Stimulated activated CD8-positive, alpha-beta memory T cell treated with anti-CD3 and anti-CD28 coated beads, Interleukin-12 subunit alpha, Interleukin-12 subunit beta, amount 100 ng/mL, for 24 hours (primary cell): ENCODE data around the gene TTC28.

Experiments
- DNase-seq: peaks from one replicate; pipeline ENCODE4 v3.0.0-alpha.2; 2020; ENCODE audit errors: extremely low read depth

Gene TTC28

DNA sequence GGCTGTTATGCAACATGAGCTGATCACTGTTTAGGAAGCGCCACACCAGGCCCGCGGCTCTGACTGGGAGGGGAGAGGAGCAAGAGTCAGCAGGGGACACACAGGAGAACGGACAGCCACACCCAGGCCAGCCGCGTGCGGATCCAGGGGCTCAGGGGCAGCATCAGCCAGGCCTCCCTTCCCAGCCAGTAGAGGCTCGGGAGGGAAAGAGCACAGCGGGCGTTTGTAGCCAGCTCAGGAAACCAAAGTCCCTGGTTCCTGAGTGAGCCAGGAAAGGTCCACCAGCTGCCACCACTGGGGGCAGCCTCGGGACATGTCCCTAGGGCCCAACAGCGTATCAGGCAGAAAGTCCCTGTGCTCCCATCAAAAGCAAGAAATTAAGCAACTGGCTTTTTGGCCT lies 688.8 kb downstream of the TTC28 start:
- no peak for DNase-seq

GRCh38 chr22:27990451-27990840 lies 689.2 kb downstream of the TTC28 start:
- no peak for DNase-seq

DNA sequence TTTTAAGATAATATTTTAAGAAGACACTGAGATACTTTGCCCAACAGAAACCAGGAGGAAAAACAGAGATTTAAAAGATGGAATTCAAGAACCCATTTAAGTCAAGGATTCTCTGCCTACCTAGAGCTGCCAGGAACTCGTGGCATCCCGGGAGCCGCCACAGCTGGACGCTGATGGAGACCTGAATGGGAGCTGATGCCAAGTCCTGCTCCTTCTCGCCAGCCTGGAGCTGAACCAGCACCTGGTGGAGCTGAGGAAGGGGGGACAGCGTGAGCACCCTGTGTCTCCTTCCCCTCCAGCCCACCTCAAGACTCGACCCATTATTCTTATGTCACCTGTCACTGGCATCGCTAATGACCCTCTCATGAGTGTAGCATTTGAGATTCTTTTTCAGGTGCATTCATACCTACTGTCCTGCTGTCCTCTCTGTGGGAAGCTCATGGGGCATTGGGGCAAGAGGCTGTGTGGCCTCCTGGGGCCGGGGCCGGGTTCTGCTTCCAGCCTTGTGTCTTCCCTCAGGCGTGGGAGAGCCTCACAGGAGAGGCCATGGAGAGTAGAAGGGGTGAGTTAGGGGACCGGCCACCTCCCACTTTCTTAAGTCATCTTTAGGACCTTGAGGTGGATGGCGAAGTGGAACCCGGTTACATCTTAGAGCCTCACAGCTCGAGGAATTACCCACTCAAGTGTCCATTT lies 689.7 kb downstream of the TTC28 start:
- DNase-seq: no peak

DNA sequence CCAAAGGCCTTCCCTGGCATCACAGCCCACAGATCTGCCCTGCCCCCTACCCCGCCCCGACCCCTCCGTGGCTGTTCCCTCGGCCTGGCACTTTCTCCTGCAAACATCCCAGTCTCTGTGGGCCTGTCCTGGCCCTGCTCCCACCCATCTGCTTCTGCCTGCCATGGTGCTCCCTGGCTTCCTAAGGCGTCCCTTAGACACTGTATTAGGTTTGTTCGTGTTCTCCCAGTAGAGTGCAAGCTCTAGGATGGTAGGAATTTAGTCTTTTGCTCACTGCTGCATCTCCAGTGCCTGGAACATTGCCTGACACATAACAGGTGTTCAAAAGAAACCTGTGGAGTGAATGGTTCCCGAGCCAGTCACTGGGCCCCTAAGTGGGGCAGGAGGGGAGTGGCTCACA lies 690.9 kb downstream of the TTC28 start:
- no peak for DNase-seq

DNA sequence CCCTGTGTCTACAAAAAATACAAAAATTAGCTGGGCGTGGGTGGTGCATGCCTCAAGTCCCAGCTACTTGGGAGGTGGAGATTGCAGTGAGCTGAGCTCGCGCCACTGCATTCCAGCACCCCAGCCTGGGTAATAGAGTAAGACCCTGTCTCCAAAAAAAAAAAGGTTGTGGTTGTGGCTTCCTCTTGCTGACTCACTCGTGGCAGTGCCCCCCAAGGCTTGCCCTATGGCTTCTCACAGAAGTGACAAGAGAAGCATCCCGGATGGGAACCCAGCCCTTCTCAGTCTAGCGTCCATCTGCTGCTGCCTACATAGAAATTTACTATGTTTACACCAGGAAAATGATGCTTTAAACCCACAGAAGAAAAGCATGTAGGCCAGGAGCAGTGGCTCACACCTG lies 692.1 kb downstream of the TTC28 start:
- DNase-seq: no peak

DNA sequence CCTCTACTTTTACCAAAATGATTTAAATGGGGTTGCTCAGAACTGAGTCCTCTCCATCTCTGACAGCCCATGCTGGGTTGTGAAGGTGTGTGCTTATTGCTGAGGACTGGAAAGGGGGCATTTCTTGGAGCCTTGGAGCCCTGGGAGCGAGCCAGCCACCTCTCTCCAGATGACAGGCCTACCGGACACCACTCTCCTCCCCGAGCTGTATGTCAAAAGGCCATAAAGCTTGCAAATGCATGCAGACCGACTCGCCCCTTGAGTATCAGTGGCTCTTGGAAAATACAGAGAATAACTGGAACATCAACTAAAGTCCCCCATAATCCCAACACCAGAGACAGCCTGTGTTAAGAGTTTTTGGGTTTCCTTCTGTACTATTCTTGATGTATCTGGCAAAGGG lies 692.7 kb downstream of the TTC28 start:
- no peak for DNase-seq

DNA sequence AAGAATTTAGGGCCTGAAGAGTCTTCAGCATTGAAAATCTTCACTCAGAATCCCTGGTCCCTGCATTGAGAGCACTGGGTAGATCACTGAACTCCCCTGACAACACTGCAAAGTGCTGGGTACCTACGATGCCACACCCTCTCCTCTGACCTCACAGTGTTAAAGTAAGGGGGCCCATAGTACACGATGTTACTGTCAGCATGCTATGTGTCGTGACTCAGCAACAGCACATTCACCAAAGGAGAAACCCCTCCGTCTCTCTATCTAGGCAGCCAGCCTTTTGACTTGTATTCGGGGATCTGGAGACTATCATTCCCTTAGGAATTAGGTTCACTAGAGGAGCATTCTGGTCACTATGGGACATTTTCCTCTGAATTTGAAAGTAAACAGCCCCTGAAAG lies 693.2 kb downstream of the TTC28 start:
- DNase-seq: no peak

- no peak for DNase-seq
These were observed 694.0 kb downstream of the TTC28 start for GRCh38 chr22:27985323-27986275.

GRCh38 chr22:27984723-27985122 lies 694.9 kb downstream of the TTC28 start:
- no peak for DNase-seq

GRCh38 chr22:27984001-27984695 lies 695.5 kb downstream of the TTC28 start:
- no peak for DNase-seq

DNA sequence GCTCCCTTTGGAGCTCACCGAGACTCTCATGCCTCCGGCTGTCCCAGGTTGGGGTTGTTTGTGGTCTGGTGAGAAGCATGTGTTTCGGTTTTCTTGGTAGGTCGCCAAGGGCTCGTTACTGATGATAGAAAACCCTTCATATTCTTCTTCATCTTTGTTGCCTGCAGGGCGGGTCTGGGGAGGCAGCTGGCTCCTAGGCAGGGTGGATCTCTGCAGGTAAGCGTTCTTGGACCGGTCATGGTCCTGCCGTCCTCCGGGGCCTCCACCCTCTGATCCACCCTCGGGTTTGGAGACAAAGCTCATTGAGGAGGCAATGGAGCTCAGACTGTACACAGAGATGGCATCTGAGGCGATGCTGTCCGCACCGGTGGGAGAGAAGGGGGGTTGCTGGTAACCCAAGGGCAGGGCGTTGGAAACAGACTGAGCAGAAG lies 696.3 kb downstream of the TTC28 start:
- DNase-seq: no peak

- DNase-seq: no peak
These were observed 696.9 kb downstream of the TTC28 start for GRCh38 chr22:27982630-27983180.

- no peak for DNase-seq
These were observed 697.5 kb downstream of the TTC28 start for GRCh38 chr22:27982106-27982505.

DNA sequence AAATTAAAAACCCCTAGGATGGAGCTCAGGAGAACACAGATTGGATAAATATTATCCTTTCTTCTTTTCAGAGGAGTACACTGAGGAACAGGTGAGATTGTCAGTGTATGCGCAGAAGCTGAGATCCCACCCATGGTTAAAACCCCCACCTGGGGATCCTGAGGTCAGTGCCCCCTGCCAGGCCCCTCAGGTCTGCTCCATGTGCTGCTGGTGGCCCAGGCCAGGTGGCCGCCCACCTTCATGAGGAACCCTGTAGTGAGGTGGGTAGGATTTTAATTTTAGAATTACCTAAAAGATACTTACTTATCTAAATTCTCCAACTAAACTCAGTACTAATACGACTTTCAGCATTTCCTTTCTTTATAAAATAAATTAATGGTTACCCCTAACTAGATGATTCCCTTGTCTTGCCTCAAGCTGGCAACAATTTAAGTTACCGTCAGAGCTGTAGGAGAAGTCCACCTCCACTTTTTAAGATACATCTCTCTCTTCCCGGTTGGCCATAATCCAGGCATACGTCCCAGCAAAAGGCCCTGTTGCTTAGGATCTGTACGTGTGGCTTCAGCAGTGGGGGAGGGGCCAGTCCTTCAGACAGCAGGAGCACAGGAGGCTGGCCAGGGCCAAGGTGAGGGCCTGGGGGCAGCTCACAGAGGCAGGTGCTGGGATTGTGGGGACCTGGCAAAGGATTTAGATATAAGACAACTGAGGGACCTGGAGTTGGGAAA lies 699.1 kb downstream of the TTC28 start:
- no peak for DNase-seq

DNA sequence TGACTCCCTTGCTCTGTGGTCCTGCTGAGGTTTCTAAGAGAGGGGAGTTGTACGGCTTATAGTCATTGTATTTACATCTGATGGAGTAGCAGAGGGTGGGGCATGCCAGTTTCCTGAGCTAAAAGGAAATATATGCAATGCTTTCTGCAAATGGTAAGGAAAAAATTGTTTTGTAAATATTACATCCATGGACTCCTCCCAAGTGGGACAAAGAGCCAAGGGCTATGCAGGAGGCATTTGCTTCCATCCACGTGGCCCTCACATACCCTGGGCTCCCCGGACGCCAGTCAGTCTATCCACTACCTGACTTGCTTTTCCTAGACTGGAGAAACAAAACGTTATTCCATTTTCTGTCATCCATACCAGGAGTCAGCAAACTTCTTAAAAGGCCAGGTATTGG lies 700.8 kb downstream of the TTC28 start:
- no peak for DNase-seq

DNA sequence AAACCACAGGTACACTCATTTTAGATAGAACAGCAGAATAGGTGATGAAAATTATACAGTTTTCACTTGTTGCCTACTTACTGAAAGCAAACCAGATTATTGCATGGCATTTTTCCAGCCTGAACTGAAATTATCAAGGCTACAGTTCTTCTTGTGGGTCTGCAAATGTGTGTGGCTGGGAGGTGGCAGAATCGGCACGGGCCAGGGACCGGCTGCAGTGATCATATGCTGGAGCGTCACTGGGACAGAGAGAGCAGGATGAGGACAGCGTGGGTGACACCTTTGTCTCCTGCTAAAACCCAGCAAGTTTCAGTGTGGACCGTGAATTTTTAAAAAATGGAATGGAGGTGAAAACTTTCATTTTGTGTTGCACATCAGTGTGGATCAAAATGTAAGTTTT lies 701.3 kb downstream of the TTC28 start:
- DNase-seq: no peak

GRCh38 chr22:27976586-27976985 lies 703.1 kb downstream of the TTC28 start:
- no peak for DNase-seq

DNA sequence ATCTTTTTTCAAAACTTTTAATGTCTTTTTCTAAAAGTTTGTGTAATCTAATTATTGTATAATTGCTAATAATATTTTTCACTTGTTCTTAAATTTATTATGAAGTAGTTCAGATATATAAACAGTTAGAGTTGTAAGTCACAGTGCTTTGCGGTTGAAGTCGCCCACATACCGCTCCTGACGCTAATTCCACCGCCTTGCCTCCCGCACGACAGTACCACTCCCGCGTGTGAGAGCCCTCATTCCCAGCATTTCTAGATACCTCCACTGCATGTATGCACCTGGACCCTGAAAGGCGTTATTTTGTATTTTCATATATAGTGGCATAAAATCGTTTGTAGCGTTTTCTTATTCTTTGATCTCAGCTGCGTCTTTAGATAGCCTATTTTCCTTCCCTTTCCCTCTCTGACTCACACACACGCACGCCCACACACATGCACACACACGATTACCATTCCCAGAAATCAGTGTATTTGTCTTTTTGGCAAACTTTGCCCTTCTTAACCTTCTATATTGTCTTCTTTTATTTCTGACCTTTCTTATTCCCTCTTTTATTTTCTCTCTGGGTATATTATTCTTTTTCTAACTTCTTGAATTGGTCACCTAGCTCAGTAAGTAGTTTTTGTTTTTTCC lies 704.1 kb downstream of the TTC28 start:
- no peak for DNase-seq

GRCh38 chr22:27973846-27974245 lies 705.8 kb downstream of the TTC28 start:
- DNase-seq: no peak

DNA sequence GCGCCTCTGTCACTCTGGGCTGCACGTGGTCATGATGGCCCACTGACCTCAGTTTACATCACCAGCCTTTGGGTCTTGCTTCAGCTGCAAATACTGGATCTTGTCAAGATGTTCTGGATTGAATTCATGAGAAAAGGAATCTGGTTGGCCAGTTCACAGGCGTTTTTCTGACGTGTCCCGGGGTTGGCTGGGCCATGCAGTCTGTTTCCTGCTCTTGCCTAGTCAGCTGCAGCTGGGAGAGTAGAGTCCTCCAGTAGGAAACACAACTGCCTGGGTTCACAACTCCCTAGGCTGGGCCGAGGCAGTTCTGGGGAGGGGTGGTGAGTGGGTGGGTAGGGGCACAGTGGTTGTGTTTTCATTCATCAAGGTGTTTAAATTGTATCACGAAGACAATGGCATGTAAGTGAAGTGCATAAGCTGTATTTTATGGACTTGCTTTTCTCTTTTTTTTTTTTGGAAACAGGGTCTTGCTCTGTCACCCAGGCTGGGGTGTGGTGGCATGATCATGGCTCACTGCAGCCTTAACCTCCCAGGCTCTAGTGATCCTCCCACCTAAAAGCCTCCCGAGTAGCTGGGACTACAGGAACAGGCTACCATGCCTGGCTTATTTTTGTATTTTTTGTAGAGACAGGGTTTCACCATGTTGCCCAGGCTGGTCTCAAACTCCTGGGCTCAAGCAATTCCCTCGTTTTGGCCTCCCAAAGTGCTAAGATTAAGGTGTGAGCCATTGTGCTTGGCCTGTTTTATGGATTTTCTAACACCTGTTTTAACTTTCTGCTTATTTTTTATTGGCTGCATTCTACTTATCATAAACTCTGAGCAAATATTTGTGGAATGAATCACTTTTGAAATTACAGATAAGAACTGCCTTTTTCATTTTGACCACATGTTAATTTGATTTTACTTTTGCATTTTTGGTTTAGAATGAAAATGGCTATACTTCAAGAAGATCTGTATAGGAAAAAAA lies 706.6 kb downstream of the TTC28 start:
- DNase-seq: no peak
